HepG2 (cell line): Measurements from ENCODE around the gene FNDC8. TPM values are rescaled to one million over a fixed set of nuclear protein-coding genes. Genes with fewer than 3 reads are reported as not detected.

Source experiments
- ATAC-seq: fragments of 200-7000 bp; cut with Tn5 transposase; 3 replicates; pipeline ENCODE4 v1.9.1; 2020; ENCODE audit warnings: mild to moderate bottlenecking, moderate library complexity
- BruUV-seq: library from RNA; stranded (reverse); fragments of 400-500 nt; replicated peaks from 2 replicates; lab custom pipeline; 2021; lab: Mats Ljungman, UMichigan
- CTCF ChIA-PET: fragments of 300-600 bp; formaldehyde crosslinking; extraction: SDS; loops from one replicate; lab custom pipeline; 2021; ENCODE audit warnings: low total read pairs, inconsistent platforms, low intra/inter-chr PET ratio; lab: Yijun Ruan, JAX
- POLR2A ChIA-PET: fragments of 350-600 bp; sonication (Branson Sonifier 250); formaldehyde crosslinking; loops from one replicate; lab custom pipeline; 2020; ENCODE audit warnings: antibody characterized with exemption, inconsistent platforms; lab: Yijun Ruan, JAX
- DNase-seq: peaks from one replicate; pipeline ENCODE4 v3.0.0-alpha.2; 2015; ENCODE audit warnings: low spot score
- FAIRE-seq: peaks from 3 replicates; lab custom pipeline; 2011; peaks lifted over from hg19 to GRCh38; lab: Jason Lieb, UNC
- H2AFZ ChIP-seq: one replicate; pipeline ENCODE4 v1.6.1; 2011; ENCODE audit warnings: low read length, inconsistent platforms
- H3K27ac ChIP-seq: fragments of 300-600 bp; 3 replicates; pipeline ENCODE4 v1.8.0; 2011; ENCODE audit warnings: mixed run types, mild to moderate bottlenecking, mixed read lengths, low read length, inconsistent platforms; ENCODE audit not compliant: insufficient read depth; ENCODE audit errors: extremely low read length
- H3K27me3 ChIP-seq, 2 experiments: fragments of 200-600 bp in 1 of 2; 2 replicates in 1 of 2; 3 replicates in 1 of 2; pipeline versions ENCODE4 v1.6.0 to v1.8.0; 2011; ENCODE audit warnings: low read length in 2 of 2, mild to moderate bottlenecking in 2 of 2, moderate library complexity in 2 of 2, inconsistent platforms in 1 of 2; ENCODE audit not compliant: insufficient read depth in 2 of 2, control insufficient read depth in 1 of 2
- H3K36me3 ChIP-seq, 2 experiments: fragments of 200-600 bp in 1 of 2; replicated peaks in 1 of 2; 2 replicates in 1 of 2; 3 replicates in 1 of 2; pipeline versions ENCODE4 v1.5.1 to v1.8.0; 2011; ENCODE audit warnings: low read length in 2 of 2, inconsistent platforms in 1 of 2; ENCODE audit not compliant: insufficient read depth in 2 of 2, control insufficient read depth in 1 of 2
- H3K4me1 ChIP-seq: 2 replicates; pipeline ENCODE4 v1.5.1; 2012; ENCODE audit warnings: low read length, inconsistent platforms; ENCODE audit not compliant: insufficient read depth
- H3K4me2 ChIP-seq: 2 replicates; pipeline ENCODE4 v1.6.0; 2011; ENCODE audit warnings: low read depth, low read length, inconsistent platforms
- H3K4me3 ChIP-seq, 3 experiments: fragments of 200-600 bp in 1 of 3; sonication (generic), shearing (Covaris generic) in 1 of 3; replicated peaks in 1 of 3; 2 replicates each; pipeline ENCODE4 v1.5.1; 2011 to 2016; ENCODE audit warnings: low read length in 3 of 3, inconsistent platforms in 2 of 3, low read depth in 2 of 3, mild to moderate bottlenecking in 2 of 3, control low read depth in 1 of 3, mixed read lengths in 1 of 3; ENCODE audit not compliant: insufficient read depth in 1 of 3
- H3K79me2 ChIP-seq: one replicate; pipeline ENCODE4 v1.6.1; 2011; ENCODE audit warnings: low read length, inconsistent platforms; ENCODE audit not compliant: insufficient read depth
- H3K9ac ChIP-seq: 2 replicates; pipeline ENCODE4 v1.6.0; 2011; ENCODE audit warnings: mild to moderate bottlenecking, low read depth, low read length, inconsistent platforms; ENCODE audit not compliant: insufficient read depth
- H3K9me3 ChIP-seq: 2 replicates; pipeline ENCODE4 v1.5.1; 2012; ENCODE audit warnings: mild to moderate bottlenecking, low read length
- H4K20me1 ChIP-seq: 2 replicates; pipeline ENCODE4 v1.6.0; 2011; ENCODE audit warnings: inconsistent platforms, mild to moderate bottlenecking, low read length, moderate library complexity; ENCODE audit not compliant: insufficient read depth
- EZH2 ChIP-seq: conservative IDR thresholded peaks from 2 replicates; pipeline ENCODE4 v1.6.1; 2012; ENCODE audit warnings: mild to moderate bottlenecking, low read depth, low read length, moderate library complexity
- KDM1A ChIP-seq: IDR thresholded peaks from 2 replicates; pipeline ENCODE4 v1.6.1; 2016; ENCODE audit warnings: missing compliant biosample characterization
- RARG ChIP-seq: sonication (generic); formaldehyde crosslinking; IDR thresholded peaks from 2 replicates; pipeline ENCODE4 v1.4.0; 2020; ENCODE audit warnings: low read depth, mild to moderate bottlenecking, missing genetic modification reagents
- RERE ChIP-seq: IDR thresholded peaks from 2 replicates; pipeline ENCODE4 v1.6.1; 2016; ENCODE audit warnings: low read depth, missing genetic modification reagents, missing compliant biosample characterization
- SNAI1 ChIP-seq: sonication (generic); formaldehyde crosslinking; IDR thresholded peaks from 2 replicates; pipeline ENCODE4 v1.5.0; 2020; ENCODE audit warnings: mild to moderate bottlenecking, missing genetic modification reagents, borderline replicate concordance
- TAF1 ChIP-seq: sonication (generic); formaldehyde crosslinking; IDR thresholded peaks from 2 replicates; pipeline ENCODE4 v1.4.0; 2020; ENCODE audit warnings: missing genetic modification reagents
- ZNF225 ChIP-seq: sonication (generic); formaldehyde crosslinking; IDR thresholded peaks from 2 replicates; pipeline ENCODE4 v1.4.0; 2020; ENCODE audit warnings: mild to moderate bottlenecking, missing genetic modification reagents
- WGBS: methylation state at CpG from one replicate; pipeline ENCODE4 v1.1.6; 2017; ENCODE audit warnings: low lambda C conversion rate; 5-methylcytosine and 5-hydroxymethylcytosine counted together
- in situ Hi-C: cut with HindIII; loops from 2 replicates; pipeline ENCODE4 v1.10.0; 2017; ENCODE audit warnings: low pct_unique_long_range_greater_than_20kb; ENCODE audit not compliant: extremely low pct_ligation_motif_present
- intact Hi-C: fragments of 100-400 bp; cut with micrococcal nuclease; formaldehyde crosslinking; loops from one replicate; pipeline ENCODE4 v1.10.0; 2022; ENCODE audit not compliant: unreplicated experiment
- polyA plus RNA-seq, 8 experiments: library from polyadenylated mRNA; depleted of rRNA in 3 of 8; stranded (reverse) in 7 of 8; unstranded in 1 of 8; fragments of >200 nt; fragmentation: Illumina TruSeq in 4 of 8; extraction: Trizol in 4 of 8; gene quantifications; 2 replicates each; pipeline versions ENCODE4 v1.2.1 to v1.2.3, GENCODE V29; 2011 to 2016; ENCODE audit warnings: low read depth in 4 of 8, missing spikeins in 1 of 8, mixed read lengths in 1 of 8; ENCODE audit not compliant: insufficient read depth in 1 of 8
- total RNA-seq, 5 experiments: library from RNA; depleted of rRNA; stranded (reverse); fragments of >200 nt; fragmentation: Illumina TruSeq; extraction: Trizol; gene quantifications; 2 replicates each; pipeline ENCODE4 v1.2.3, GENCODE V29; 2016; ENCODE audit warnings: low read depth in 1 of 5
- TF ChIP-seq, protein P1 (sequence below): sonication (generic); formaldehyde crosslinking; IDR thresholded peaks from 2 replicates; pipeline ENCODE4 v1.5.0; 2020; ENCODE audit warnings: mild to moderate bottlenecking, missing genetic modification reagents, borderline replicate concordance
- TF ChIP-seq, protein P2 (sequence below): sonication (generic); formaldehyde crosslinking; IDR thresholded peaks from 2 replicates; pipeline ENCODE4 v1.5.0; 2020; ENCODE audit warnings: mild to moderate bottlenecking, missing genetic modification reagents, borderline replicate concordance

FNDC8 gene
- total and polyA plus RNA-seq, 2 of the 13 experiments (the other 11 are each of a cell fraction or from before 2014, with no cell fraction given), result not detected

GRCh38 chr17:35095741-35096140 lies 25.7 kb upstream of the FNDC8 start:
- in situ Hi-C loops, result no loop called here
- Histone ChIP-seq H3K79me2 (no peaks in the 10 kb centered on the region), H3K27ac (no peak overlapping the region), H3K4me1 (peaks cover 3% of the 10 kb centered on the region), H3K9me3 (no peaks in the 10 kb centered on the region), H2AFZ (no peak overlapping the region), H3K4me3 (no peak overlapping the region), H3K9ac (no peak overlapping the region), H3K4me2 (no peak overlapping the region), H4K20me1 (no peaks in the 10 kb centered on the region), H3K27me3 (no peaks in the 10 kb centered on the region), H3K36me3 (peaks cover 0 to 11% of the 10 kb centered on the region in 2 experiments; a peak in 3 of 5 replicates)
- BruUV-seq, result no TSS peak
- FAIRE-seq (no peak), DNase-seq (no peak), ATAC-seq (no peak)
- CTCF ChIA-PET, result no interaction called here
- intact Hi-C loops, result no loop called here
- whole genome bisulfite sequencing, result 100% methylated on average over 1 of the region's 1 CpG
- POLR2A ChIA-PET, result no interaction called here
- TF ChIP-seq RARG (CRISPR knock-in tag) (no peak), TAF1 (CRISPR knock-in tag) (no peak), EZH2 (no peak), SNAI1 (CRISPR knock-in tag) (no peak), KDM1A (CRISPR knock-in tag) (no peak), ZNF225 (CRISPR knock-in tag) (no peak), RERE (no peak)
- TF ChIP-seq, protein P1, sequence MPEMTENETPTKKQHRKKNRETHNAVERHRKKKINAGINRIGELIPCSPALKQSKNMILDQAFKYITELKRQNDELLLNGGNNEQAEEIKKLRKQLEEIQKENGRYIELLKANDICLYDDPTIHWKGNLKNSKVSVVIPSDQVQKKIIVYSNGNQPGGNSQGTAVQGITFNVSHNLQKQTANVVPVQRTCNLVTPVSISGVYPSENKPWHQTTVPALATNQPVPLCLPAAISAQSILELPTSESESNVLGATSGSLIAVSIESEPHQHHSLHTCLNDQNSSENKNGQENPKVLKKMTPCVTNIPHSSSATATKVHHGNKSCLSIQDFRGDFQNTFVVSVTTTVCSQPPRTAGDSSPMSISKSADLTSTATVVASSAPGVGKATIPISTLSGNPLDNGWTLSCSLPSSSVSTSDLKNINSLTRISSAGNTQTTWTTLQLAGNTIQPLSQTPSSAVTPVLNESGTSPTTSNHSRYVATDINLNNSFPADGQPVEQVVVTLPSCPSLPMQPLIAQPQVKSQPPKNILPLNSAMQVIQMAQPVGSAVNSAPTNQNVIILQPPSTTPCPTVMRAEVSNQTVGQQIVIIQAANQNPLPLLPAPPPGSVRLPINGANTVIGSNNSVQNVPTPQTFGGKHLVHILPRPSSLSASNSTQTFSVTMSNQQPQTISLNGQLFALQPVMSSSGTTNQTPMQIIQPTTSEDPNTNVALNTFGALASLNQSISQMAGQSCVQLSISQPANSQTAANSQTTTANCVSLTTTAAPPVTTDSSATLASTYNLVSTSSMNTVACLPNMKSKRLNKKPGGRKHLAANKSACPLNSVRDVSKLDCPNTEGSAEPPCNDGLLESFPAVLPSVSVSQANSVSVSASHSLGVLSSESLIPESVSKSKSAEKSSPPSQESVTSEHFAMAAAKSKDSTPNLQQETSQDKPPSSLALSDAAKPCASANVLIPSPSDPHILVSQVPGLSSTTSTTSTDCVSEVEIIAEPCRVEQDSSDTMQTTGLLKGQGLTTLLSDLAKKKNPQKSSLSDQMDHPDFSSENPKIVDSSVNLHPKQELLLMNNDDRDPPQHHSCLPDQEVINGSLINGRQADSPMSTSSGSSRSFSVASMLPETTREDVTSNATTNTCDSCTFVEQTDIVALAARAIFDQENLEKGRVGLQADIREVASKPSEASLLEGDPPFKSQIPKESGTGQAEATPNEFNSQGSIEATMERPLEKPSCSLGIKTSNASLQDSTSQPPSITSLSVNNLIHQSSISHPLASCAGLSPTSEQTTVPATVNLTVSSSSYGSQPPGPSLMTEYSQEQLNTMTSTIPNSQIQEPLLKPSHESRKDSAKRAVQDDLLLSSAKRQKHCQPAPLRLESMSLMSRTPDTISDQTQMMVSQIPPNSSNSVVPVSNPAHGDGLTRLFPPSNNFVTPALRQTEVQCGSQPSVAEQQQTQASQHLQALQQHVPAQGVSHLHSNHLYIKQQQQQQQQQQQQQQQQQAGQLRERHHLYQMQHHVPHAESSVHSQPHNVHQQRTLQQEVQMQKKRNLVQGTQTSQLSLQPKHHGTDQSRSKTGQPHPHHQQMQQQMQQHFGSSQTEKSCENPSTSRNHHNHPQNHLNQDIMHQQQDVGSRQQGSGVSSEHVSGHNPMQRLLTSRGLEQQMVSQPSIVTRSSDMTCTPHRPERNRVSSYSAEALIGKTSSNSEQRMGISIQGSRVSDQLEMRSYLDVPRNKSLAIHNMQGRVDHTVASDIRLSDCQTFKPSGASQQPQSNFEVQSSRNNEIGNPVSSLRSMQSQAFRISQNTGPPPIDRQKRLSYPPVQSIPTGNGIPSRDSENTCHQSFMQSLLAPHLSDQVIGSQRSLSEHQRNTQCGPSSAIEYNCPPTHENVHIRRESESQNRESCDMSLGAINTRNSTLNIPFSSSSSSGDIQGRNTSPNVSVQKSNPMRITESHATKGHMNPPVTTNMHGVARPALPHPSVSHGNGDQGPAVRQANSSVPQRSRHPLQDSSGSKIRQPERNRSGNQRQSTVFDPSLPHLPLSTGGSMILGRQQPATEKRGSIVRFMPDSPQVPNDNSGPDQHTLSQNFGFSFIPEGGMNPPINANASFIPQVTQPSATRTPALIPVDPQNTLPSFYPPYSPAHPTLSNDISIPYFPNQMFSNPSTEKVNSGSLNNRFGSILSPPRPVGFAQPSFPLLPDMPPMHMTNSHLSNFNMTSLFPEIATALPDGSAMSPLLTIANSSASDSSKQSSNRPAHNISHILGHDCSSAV (CRISPR knock-in tag), result no peak
- TF ChIP-seq, protein P2, sequence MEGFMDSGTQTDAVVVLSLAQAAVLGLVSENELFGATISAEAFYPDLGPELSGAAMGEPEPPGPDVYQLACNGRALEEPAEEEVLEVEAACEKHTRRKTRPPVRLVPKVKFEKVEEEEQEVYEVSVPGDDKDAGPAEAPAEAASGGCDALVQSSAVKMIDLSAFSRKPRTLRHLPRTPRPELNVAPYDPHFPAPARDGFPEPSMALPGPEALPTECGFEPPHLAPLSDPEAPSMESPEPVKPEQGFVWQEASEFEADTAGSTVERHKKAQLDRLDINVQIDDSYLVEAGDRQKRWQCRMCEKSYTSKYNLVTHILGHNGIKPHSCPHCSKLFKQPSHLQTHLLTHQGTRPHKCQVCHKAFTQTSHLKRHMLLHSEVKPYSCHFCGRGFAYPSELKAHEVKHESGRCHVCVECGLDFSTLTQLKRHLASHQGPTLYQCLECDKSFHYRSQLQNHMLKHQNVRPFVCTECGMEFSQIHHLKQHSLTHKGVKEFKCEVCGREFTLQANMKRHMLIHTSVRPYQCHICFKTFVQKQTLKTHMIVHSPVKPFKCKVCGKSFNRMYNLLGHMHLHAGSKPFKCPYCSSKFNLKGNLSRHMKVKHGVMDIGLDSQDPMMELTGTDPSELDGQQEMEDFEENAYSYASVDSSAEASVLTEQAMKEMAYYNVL (CRISPR knock-in tag), result no peak
